Dermis blood vessel endothelial cell (primary cell): ENCODE results near the gene BAZ1A. TPM values are rescaled to one million over a fixed set of nuclear protein-coding genes. Genes with fewer than 3 reads are reported as not detected.

Experiments
- DNase-seq: peaks from one replicate; pipeline ENCODE4 v3.0.0; 2010
- total RNA-seq: library from RNA; depleted of rRNA; stranded (reverse); fragments of >200 nt; gene quantifications from 2 replicates; pipeline ENCODE4 v1.2.3, GENCODE V29; 2014

The BAZ1A gene
- total RNA-seq, 1 donor from 2014 or later, result 54.8 TPM

GRCh38 chr14:34715127-34715863 lies 159.9 kb downstream of the BAZ1A start:
- no peak for DNase-seq

DNA sequence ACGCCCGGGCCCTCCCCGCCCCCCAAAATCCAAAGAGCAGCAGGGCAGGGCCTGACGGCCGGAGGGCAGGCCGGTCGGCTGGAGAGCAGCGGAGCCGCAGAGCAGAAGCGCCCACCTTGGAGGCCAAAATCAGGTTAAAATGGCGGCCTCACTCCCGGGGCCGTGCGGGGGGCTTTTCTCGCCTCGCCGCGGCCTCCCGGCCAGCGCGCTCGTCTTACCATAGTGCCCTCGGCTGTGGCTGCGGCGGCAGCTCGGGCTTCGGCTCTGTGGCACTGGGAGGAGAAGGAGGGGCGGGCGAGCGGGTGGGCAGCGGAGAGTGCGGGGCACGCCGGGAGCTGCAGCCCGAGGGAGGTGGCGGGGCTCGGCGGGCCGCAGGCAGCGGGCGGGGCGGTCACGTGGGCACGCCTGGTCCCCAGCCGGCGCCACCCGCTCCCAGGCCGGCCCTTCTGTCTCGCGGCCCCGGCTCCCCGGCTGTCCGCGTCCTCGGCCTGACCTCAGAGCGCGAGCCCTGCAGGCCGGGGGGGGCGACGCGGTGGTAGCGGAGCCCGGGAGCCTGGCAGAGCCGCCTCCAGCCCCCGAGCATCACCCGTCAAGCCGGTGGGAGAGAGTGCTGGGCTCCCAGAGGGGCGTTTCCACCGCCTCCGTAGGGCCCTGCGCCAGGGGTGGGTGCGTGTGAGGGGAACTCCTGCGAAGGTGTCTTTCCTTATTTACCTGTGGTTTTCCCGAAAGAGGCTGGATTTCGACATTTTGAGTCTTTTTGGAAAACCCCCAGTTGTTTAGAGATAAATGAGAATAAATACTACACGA lies 160.6 kb downstream of the BAZ1A start, which contains the start of gene CFL2:
TSS of gene CFL2 (minus strand) at position 274 of the 807 bp plus-strand sequence. CDS start at position 221, 53 bp downstream.
- DNase-seq, result peak; percentile 82

DNA sequence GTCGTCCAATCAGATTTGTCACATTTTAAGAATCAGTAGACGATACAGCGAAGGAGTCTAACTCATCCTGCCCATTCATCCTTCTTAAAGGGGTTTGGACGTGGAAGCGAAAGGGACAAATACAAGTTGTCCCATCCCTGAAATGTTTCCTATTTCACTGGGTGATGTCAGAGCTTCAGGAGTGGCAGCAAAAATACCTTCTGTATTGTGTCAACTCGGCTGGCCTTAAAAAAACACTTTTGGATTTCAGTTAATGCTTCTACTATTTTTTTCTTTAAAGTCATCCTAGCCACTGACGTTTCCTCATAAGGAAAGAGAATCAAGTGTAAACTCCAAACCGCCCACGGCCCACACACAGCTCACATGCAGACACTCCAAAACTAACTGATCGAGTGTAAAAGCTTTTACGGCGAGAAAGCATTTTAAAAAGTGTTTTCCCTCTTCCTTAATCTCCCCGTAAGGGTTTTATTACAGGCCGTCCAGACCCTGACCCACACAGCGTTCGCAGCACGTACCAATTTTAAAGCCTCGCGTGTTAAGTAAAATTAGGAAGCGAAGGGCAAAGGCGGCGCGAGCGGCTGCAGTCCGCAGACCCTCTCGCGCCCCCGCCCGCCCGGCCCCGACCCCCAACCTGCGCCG lies 161.4 kb downstream of the BAZ1A start:
- peak; percentile 62 for DNase-seq

GRCh38 chr14:34713122-34713680 lies 162.0 kb downstream of the BAZ1A start:
- DNase-seq, result no peak

- no peak for DNase-seq
Observed at GRCh38 chr14:34711796-34712712, 163.1 kb downstream of the BAZ1A start.

GRCh38 chr14:34711169-34711568 lies 164.0 kb downstream of the BAZ1A start:
- DNase-seq, result no peak

GRCh38 chr14:34710744-34711143 lies 164.4 kb downstream of the BAZ1A start:
- DNase-seq, result no peak

GRCh38 chr14:34710006-34710405 lies 165.2 kb downstream of the BAZ1A start:
- peak; percentile 45 for DNase-seq

DNA sequence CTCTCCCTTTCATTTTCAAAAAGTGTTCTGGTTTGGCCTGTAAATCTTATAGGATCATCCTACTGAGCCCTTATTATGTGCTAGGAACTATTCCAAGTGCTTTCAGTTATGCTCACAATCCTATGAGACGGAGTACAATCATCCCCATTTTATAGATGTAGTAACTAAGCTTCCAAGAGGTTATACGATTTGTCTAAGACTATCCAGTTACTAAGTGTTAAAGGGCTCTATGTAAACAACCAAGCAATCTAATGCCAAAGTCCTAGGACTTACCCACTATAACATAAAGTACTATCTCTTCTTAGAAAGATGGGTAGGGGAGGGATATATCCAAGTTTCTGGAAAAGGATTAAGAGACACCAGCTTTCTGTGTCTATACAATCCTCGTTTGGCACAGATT lies 167.4 kb downstream of the BAZ1A start:
- no peak for DNase-seq

Other genes starting within 250 kb of the BAZ1A start
- 178 and 180 TPM in 2 replicates for gene SNX6, start 245.2 kb downstream of the BAZ1A start, total RNA-seq
- 44.9 and 135 TPM in 2 replicates for gene CFL2, start 160.8 kb downstream of the BAZ1A start, total RNA-seq
- gene SRP54, start 107.6 kb upstream of the BAZ1A start, total RNA-seq, result 85.6 and 89.0 TPM in 2 replicates
- gene FAM177A1, start 170.9 kb upstream of the BAZ1A start, total RNA-seq, result 43.1 and 48.8 TPM in 2 replicates
- 34.6 and 46.1 TPM in 2 replicates for gene PPP2R3C, start 246.6 kb upstream of the BAZ1A start, total RNA-seq
- 39.8 and 41.6 TPM in 2 replicates for gene PRORP, start 247.2 kb upstream of the BAZ1A start, total RNA-seq